Progenitor cell of endocrine pancreas (in vitro differentiated cells): ENCODE data around the gene SLC39A10. TPM values are rescaled to one million over a fixed set of nuclear protein-coding genes. Genes with fewer than 3 reads are reported as not detected.

Experiments used
- DNase-seq: peaks from one replicate; pipeline ENCODE4 v3.0.0; 2021; ENCODE audit warnings: low spot score; ENCODE audit not compliant: unreplicated experiment
- H3K27ac Mint-ChIP-seq: 2 replicates; pipeline ENCODE4 v1.8.0; 2021; ENCODE audit warnings: mild to moderate bottlenecking, moderate library complexity, mixed read lengths
- H3K27me3 Mint-ChIP-seq: 2 replicates; pipeline ENCODE4 v1.8.0; 2021; ENCODE audit warnings: mixed read lengths
- H3K36me3 Mint-ChIP-seq: 2 replicates; pipeline ENCODE4 v1.8.0; 2022; ENCODE audit warnings: mixed read lengths; ENCODE audit not compliant: insufficient read depth
- H3K4me1 Mint-ChIP-seq: 2 replicates; pipeline ENCODE4 v1.8.0; 2021; ENCODE audit warnings: low read depth, mixed read lengths
- H3K4me3 Mint-ChIP-seq: 2 replicates; pipeline ENCODE4 v1.8.0; 2021; ENCODE audit warnings: low read depth, mild to moderate bottlenecking, moderate library complexity, mixed read lengths
- H3K9me3 Mint-ChIP-seq: 2 replicates; pipeline ENCODE4 v1.8.0; 2021; ENCODE audit warnings: low read depth, mixed read lengths
- CTCF ChIP-seq: fragments of 200-600 bp; sonication (generic); IDR thresholded peaks from one replicate; pipeline ENCODE4 v1.5.0; 2021; ENCODE audit warnings: antibody characterized with exemption, mild to moderate bottlenecking; ENCODE audit not compliant: unreplicated experiment
- total RNA-seq: library from RNA; stranded (reverse); gene quantifications from 2 replicates; pipeline ENCODE4 v1.2.1, GENCODE V29; 2021

SLC39A10 gene
- total RNA-seq, 1 donor from 2014 or later: 181 TPM

GRCh38 chr2:195674491-195675221 lies 17.6 kb downstream of the SLC39A10 start:
- no peak for DNase-seq
- Mint-ChIP-seq H3K4me3 (no peak overlapping the region), H3K27me3 (no peaks in the 10 kb centered on the region), H3K36me3 (peaks cover 6% of the 10 kb centered on the region), H3K9me3 (no peaks in the 10 kb centered on the region), H3K4me1 (peaks cover 10% of the 10 kb centered on the region), H3K27ac (no peak overlapping the region)
- TF ChIP-seq CTCF: no peak

- Mint-ChIP-seq H3K4me3 (no peak overlapping the region), H3K27ac (no peak overlapping the region), H3K27me3 (no peaks in the 10 kb centered on the region), H3K36me3 (peaks cover 18% of the 10 kb centered on the region), H3K9me3 (peaks cover 4% of the 10 kb centered on the region), H3K4me1 (peaks cover 10% of the 10 kb centered on the region)
- no peak for DNase-seq
- TF ChIP-seq CTCF: no peak
Measured at GRCh38 chr2:195675783-195676427, 18.9 kb downstream of the SLC39A10 start.

GRCh38 chr2:195677290-195677689 lies 20.3 kb downstream of the SLC39A10 start:
- peaks cover 8% of the 10 kb centered on the region for H3K4me1 Mint-ChIP-seq
- H3K27ac Mint-ChIP-seq: no peak overlapping the region
- TF ChIP-seq CTCF: no peak
- peaks cover 21% of the 10 kb centered on the region for H3K36me3 Mint-ChIP-seq
- no peak overlapping the region for H3K4me3 Mint-ChIP-seq
- peaks cover 4% of the 10 kb centered on the region for H3K9me3 Mint-ChIP-seq
- DNase-seq: no peak
- H3K27me3 Mint-ChIP-seq: no peaks in the 10 kb centered on the region

- H3K4me3 Mint-ChIP-seq: no peak overlapping the region
- peaks cover 4% of the 10 kb centered on the region for H3K9me3 Mint-ChIP-seq
- no peaks in the 10 kb centered on the region for H3K27me3 Mint-ChIP-seq
- peaks cover 6% of the 10 kb centered on the region for H3K4me1 Mint-ChIP-seq
- no peak for TF ChIP-seq CTCF
- peaks cover 21% of the 10 kb centered on the region for H3K36me3 Mint-ChIP-seq
- no peak for DNase-seq
- H3K27ac Mint-ChIP-seq: no peak overlapping the region
Measured at GRCh38 chr2:195677884-195678283, 20.9 kb downstream of the SLC39A10 start.

- no peaks in the 10 kb centered on the region for H3K27me3 Mint-ChIP-seq
- H3K4me3 Mint-ChIP-seq: no peak overlapping the region
- H3K36me3 Mint-ChIP-seq: peaks cover 22% of the 10 kb centered on the region
- no peak overlapping the region for H3K27ac Mint-ChIP-seq
- peaks cover 7% of the 10 kb centered on the region for H3K4me1 Mint-ChIP-seq
- peaks cover 4% of the 10 kb centered on the region for H3K9me3 Mint-ChIP-seq
- no peak for DNase-seq
- no peak for TF ChIP-seq CTCF
Measured at GRCh38 chr2:195682077-195682476, 25.1 kb downstream of the SLC39A10 start.
